A673 (cell line): Measurements from ENCODE around the gene F11.

Experiments
- EZH2 ChIP-seq: fragments of 200-600 bp; sonication (generic); IDR thresholded peaks from 2 replicates; pipeline ENCODE4 v1.6.1; 2017; ENCODE audit warnings: borderline replicate concordance, low read depth, mild to moderate bottlenecking, mixed read lengths, antibody characterized with exemption, low read length; ENCODE audit not compliant: poor library complexity, severe bottlenecking
- TF ChIP-seq, protein P1 (sequence below): fragments of 300-800, 200-600 bp; sonication (generic); conservative IDR thresholded peaks from 2 replicates; pipeline ENCODE4 v1.5.1; 2017; ENCODE audit warnings: low read depth, mild to moderate bottlenecking, antibody characterized with exemption, low read length, moderate library complexity, mixed read lengths

DNA sequence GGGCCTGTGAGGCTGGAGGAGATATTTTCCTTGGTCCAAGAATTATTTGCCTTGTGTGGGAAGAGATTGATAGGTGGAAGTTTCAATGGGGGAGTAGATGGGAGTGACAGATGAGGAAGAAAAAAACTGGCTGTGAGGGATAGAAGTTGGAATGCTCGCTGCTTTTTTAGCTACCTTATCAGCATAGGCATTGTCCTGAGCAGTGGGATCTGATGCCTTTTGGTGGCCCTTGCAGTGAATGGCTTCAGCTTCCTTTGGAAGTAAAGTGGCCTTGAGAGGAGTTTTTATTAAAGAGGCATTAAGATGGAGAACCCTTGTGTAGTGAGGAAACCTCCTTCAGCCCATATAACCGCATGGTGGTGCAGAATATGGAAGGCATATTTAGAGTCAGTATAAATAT is 22.7 kb upstream of the F11 start:
- TF ChIP-seq, protein P1, sequence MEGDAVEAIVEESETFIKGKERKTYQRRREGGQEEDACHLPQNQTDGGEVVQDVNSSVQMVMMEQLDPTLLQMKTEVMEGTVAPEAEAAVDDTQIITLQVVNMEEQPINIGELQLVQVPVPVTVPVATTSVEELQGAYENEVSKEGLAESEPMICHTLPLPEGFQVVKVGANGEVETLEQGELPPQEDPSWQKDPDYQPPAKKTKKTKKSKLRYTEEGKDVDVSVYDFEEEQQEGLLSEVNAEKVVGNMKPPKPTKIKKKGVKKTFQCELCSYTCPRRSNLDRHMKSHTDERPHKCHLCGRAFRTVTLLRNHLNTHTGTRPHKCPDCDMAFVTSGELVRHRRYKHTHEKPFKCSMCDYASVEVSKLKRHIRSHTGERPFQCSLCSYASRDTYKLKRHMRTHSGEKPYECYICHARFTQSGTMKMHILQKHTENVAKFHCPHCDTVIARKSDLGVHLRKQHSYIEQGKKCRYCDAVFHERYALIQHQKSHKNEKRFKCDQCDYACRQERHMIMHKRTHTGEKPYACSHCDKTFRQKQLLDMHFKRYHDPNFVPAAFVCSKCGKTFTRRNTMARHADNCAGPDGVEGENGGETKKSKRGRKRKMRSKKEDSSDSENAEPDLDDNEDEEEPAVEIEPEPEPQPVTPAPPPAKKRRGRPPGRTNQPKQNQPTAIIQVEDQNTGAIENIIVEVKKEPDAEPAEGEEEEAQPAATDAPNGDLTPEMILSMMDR: no peak
- no peak for TF ChIP-seq EZH2
